B cell (primary cell): Measurements from ENCODE around the gene VIT. TPM values are rescaled to one million over a fixed set of nuclear protein-coding genes. Genes with fewer than 3 reads are reported as not detected.

ENCODE experiments used
- ATAC-seq: fragments of 200-7000 bp; cut with Tn5 transposase; one replicate; pipeline ENCODE4 v1.10.0; 2021; ENCODE audit warnings: low read depth, mild to moderate bottlenecking, moderate number of reproducible peaks, moderate library complexity
- CTCF ChIA-PET: fragments of 350-600 bp; sonication (Branson Sonifier 250); formaldehyde crosslinking; loops from one replicate; lab custom pipeline; 2021; ENCODE audit warnings: antibody characterized with exemption, inconsistent platforms; lab: Charles Lee
- POLR2A ChIA-PET: fragments of 350-600 bp; sonication (Branson Sonifier 250); formaldehyde crosslinking; loops from one replicate; lab custom pipeline; 2021; ENCODE audit warnings: antibody characterized with exemption; lab: Charles Lee
- DNase-seq: peaks from one replicate; pipeline ENCODE4 v3.0.0; 2013
- H2AFZ ChIP-seq: 2 replicates; pipeline ENCODE4 v1.6.1; 2012; ENCODE audit warnings: mild to moderate bottlenecking, low read depth, low read length; ENCODE audit not compliant: insufficient read depth, poor library complexity, severe bottlenecking
- H3K27ac ChIP-seq, 2 donors: 1 replicate in 1 of 2; 2 replicates in 1 of 2; pipeline ENCODE4 v1.5.1; 2012 to 2013; ENCODE audit warnings: low read length in 2 of 2, mild to moderate bottlenecking in 2 of 2, moderate library complexity in 1 of 2
- H3K27me3 ChIP-seq, 4 experiments: fragments of 200-600 bp in 1 of 4; sonication (generic) in 1 of 4; replicated peaks in 1 of 4; 1 replicate in 2 of 4; 2 replicates in 2 of 4; pipeline versions ENCODE4 v1.6.1 to v1.7.0; 2013 to 2016; ENCODE audit warnings: low read length in 3 of 4, mild to moderate bottlenecking in 2 of 4, mixed read lengths in 1 of 4, moderate library complexity in 1 of 4; ENCODE audit not compliant: insufficient read depth in 4 of 4, control insufficient read depth in 3 of 4; ENCODE audit errors: control extremely low read depth in 1 of 4
- H3K36me3 ChIP-seq, 2 experiments: replicated peaks in 1 of 2; 1 replicate in 1 of 2; 2 replicates in 1 of 2; pipeline versions ENCODE4 v1.6.1 to v1.7.1; 2013; ENCODE audit warnings: low read length in 1 of 2; ENCODE audit not compliant: insufficient read depth in 2 of 2, control insufficient read depth in 1 of 2; ENCODE audit errors: control extremely low read depth in 1 of 2, extremely low read depth in 1 of 2
- H3K4me1 ChIP-seq, 2 donors: fragments of 200-600 bp in 1 of 2; sonication (generic) in 1 of 2; 1 replicate in 1 of 2; 2 replicates in 1 of 2; pipeline versions ENCODE4 v1.5.1 to v1.6.1; 2013 to 2017; ENCODE audit warnings: low read length in 2 of 2; ENCODE audit not compliant: control insufficient read depth in 2 of 2, insufficient read depth in 2 of 2
- H3K4me2 ChIP-seq: replicated peaks from 2 replicates; pipeline ENCODE3; 2012; ENCODE audit warnings: mild to moderate bottlenecking, low read depth, low read length; ENCODE audit not compliant: poor library complexity, severe bottlenecking
- H3K4me3 ChIP-seq, 5 experiments: fragments of 200-600 bp in 1 of 5; sonication (generic) in 1 of 5; 1 replicate in 3 of 5; 2 replicates in 2 of 5; pipeline versions ENCODE4 v1.5.1 to v1.7.0; 2011 to 2016; ENCODE audit warnings: low read length in 4 of 5, mild to moderate bottlenecking in 4 of 5, low read depth in 2 of 5, control low read depth in 1 of 5, moderate library complexity in 1 of 5; ENCODE audit not compliant: insufficient read depth in 1 of 5; ENCODE audit errors: control extremely low read depth in 1 of 5, extremely low read depth in 1 of 5
- H3K79me2 ChIP-seq: fragments of 200-600 bp; sonication (generic); one replicate; pipeline ENCODE4 v1.6.0; 2016; ENCODE audit warnings: low read length; ENCODE audit not compliant: control insufficient read depth, insufficient read depth
- H3K9ac ChIP-seq: fragments of 200-600 bp; sonication (generic); 2 replicates; pipeline ENCODE4 v1.6.1; 2017; ENCODE audit warnings: mild to moderate bottlenecking, low read length, moderate library complexity
- H3K9me3 ChIP-seq, 3 donors: one replicate each; pipeline versions ENCODE4 v1.6.1 to v1.7.1; 2013; ENCODE audit warnings: low read length in 2 of 3; ENCODE audit not compliant: control insufficient read depth in 2 of 3, insufficient read depth in 1 of 3; ENCODE audit errors: control extremely low read depth in 1 of 3
- H4K20me1 ChIP-seq: 2 replicates; pipeline ENCODE4 v1.6.0; 2012; ENCODE audit warnings: mild to moderate bottlenecking, low read length; ENCODE audit not compliant: insufficient read depth, control insufficient read depth, poor library complexity, severe bottlenecking
- H3K27ac Mint-ChIP-seq: one replicate; pipeline ENCODE4 v1.8.0; 2021; ENCODE audit warnings: mixed read lengths
- H3K27me3 Mint-ChIP-seq: one replicate; pipeline ENCODE4 v1.8.0; 2021; ENCODE audit warnings: mixed read lengths
- H3K4me1 Mint-ChIP-seq: one replicate; pipeline ENCODE4 v1.8.0; 2021; ENCODE audit warnings: mixed read lengths
- H3K4me3 Mint-ChIP-seq: one replicate; pipeline ENCODE4 v1.8.0; 2021; ENCODE audit warnings: mixed read lengths
- H3K9me3 Mint-ChIP-seq: one replicate; pipeline ENCODE4 v1.8.0; 2022; ENCODE audit warnings: mixed read lengths; ENCODE audit not compliant: insufficient read depth
- CTCF ChIP-seq: fragments of 200-600 bp; IDR thresholded peaks from one replicate; pipeline ENCODE4 v1.8.0; 2022; ENCODE audit warnings: antibody characterized with exemption, mild to moderate bottlenecking
- EZH2 ChIP-seq: IDR thresholded peaks from 2 replicates; pipeline ENCODE4 v1.6.1; 2012; ENCODE audit warnings: borderline replicate concordance, low read depth, mild to moderate bottlenecking, moderate library complexity, low read length; ENCODE audit not compliant: insufficient read depth, poor library complexity, severe bottlenecking
- WGBS: methylation state at CpG from one replicate; pipeline ENCODE4 v1.1.5; 2013; ENCODE audit warnings: missing lambda C conversion rate; ENCODE audit not compliant: insufficient coverage; 5-methylcytosine and 5-hydroxymethylcytosine counted together
- intact Hi-C: fragments of 100-400 bp; cut with micrococcal nuclease; formaldehyde crosslinking; loops from one replicate; pipeline ENCODE4 v1.10.0; 2022
- polyA plus RNA-seq: library from polyadenylated mRNA; depleted of rRNA; stranded (reverse); fragments of >200 nt; gene quantifications from 2 replicates; pipeline ENCODE4 v1.2.3, GENCODE V29; 2012
- total RNA-seq, 2 donors: library from RNA; stranded (reverse); fragments of 120-200 nt in 1 of 2; gene quantifications; 1 replicate in 1 of 2; 2 replicates in 1 of 2; pipeline versions ENCODE4 v1.2.3 to v1.2.4, GENCODE V29; 2013 to 2022

The VIT gene
- total and polyA plus RNA-seq, 2 donors (not counting 1 experiment from before 2014, with no cell fraction given): not detected

GRCh38 chr2:36811071-36811470 lies 114.6 kb downstream of the VIT start:
- Histone ChIP-seq H2AFZ (no peak overlapping the region), H3K27me3 (no peaks in the 10 kb centered on the region), H3K9ac (no peak overlapping the region), H3K4me1 (no peaks in the 10 kb centered on the region), H3K36me3 (no peaks in the 10 kb centered on the region), H3K9me3 (peaks cover 0 to 4% (median 0%) of the 10 kb centered on the region in 3 donors), H3K4me3 (no peak overlapping the region), H3K4me2 (no peak overlapping the region), H4K20me1 (no peaks in the 10 kb centered on the region), H3K79me2 (no peaks in the 10 kb centered on the region), H3K27ac (no peak overlapping the region)
- CTCF ChIA-PET: interaction anchor here (1.5 kb wide), 1 partner anchor 25 kb away, joined by 5 read pairs; no protein-coding TSS in a partner anchor
- DNase-seq (no peak), ATAC-seq (no peak)
- H3K4me1 Mint-ChIP-seq: no peaks in the 10 kb centered on the region
- TF ChIP-seq EZH2: no peak
- POLR2A ChIA-PET: no interaction called here
- H3K27me3 Mint-ChIP-seq: no peaks in the 10 kb centered on the region
- WGBS: 92% methylated on average over 3 of the region's 5 CpGs
- no peak overlapping the region for H3K4me3 Mint-ChIP-seq
- H3K27ac Mint-ChIP-seq: no peak overlapping the region
- H3K9me3 Mint-ChIP-seq: no peaks in the 10 kb centered on the region
- intact Hi-C loops: no loop called here

GRCh38 chr2:36812196-36812595 lies 115.7 kb downstream of the VIT start:
- no peak for DNase-seq
- Mint-ChIP-seq H3K27ac (no peak overlapping the region), H3K4me1 (no peaks in the 10 kb centered on the region), H3K9me3 (no peaks in the 10 kb centered on the region), H3K27me3 (peaks cover 5% of the 10 kb centered on the region), H3K4me3 (no peak overlapping the region)
- TF ChIP-seq CTCF (no peak), EZH2 (no peak)
- H3K9me3 ChIP-seq: peaks cover 0 to 4% (median 0%) of the 10 kb centered on the region in 3 donors
- H4K20me1 ChIP-seq: no peaks in the 10 kb centered on the region
- H3K27ac ChIP-seq: no peak overlapping the region
- no peaks in the 10 kb centered on the region for H3K27me3 ChIP-seq
- no peak for ATAC-seq
- H3K4me3 ChIP-seq: no peak overlapping the region
- ChIA-PET CTCF (interaction anchor here (1.5 kb wide), 1 partner anchor 26 kb away, joined by 5 read pairs; no protein-coding TSS in a partner anchor), POLR2A (no interaction called here)
- no peak overlapping the region for H2AFZ ChIP-seq
- intact Hi-C loops: no loop called here
- no peak overlapping the region for H3K4me2 ChIP-seq
- H3K9ac ChIP-seq: no peak overlapping the region
- H3K4me1 ChIP-seq: no peaks in the 10 kb centered on the region
- no peaks in the 10 kb centered on the region for H3K36me3 ChIP-seq
- no peaks in the 10 kb centered on the region for H3K79me2 ChIP-seq
- WGBS: 51% methylated on average over 6 of the region's 6 CpGs
